ENCODE measurements around the gene TXNL4B.
"Not testable (repeated sequence)": the region's sequence is repeated elsewhere in the genome, so short reads cannot be mapped to it uniquely, and the experiment has no call there.

Gene TXNL4B

GRCh38 chr16:72055911-72056310, 37.5 kb downstream of the TXNL4B start:
- Mint-ChIP-seq H3K4me3 (no peak overlapping the region), H3K9me3 (no peaks in the 10 kb centered on the region), H3K36me3 (ENCODE audit: insufficient read depth) (no peaks in the 10 kb centered on the region), H3K4me1 (no peaks in the 10 kb centered on the region), H3K27me3 (no peaks in the 10 kb centered on the region), H3K27ac (ENCODE audit: low read depth) (no peak overlapping the region)
- no peak for ATAC-seq (replicated peaks; ENCODE audit: extremely low read depth, poor library complexity, severe bottlenecking)
- no peak for DNase-seq (ENCODE audit: low spot score in 2 of 2)

GRCh38 chr16:72054254-72054847, 39.1 kb downstream of the TXNL4B start, which contains the start of gene HP:
Gene HP (plus strand): TSS chr16:72054505. CDS start chr16:72054653, 148 bp downstream.
- not testable (repeated sequence) for H3K9me3 Mint-ChIP-seq; H3K27me3 Mint-ChIP-seq; ATAC-seq (replicated peaks; ENCODE audit: extremely low read depth, poor library complexity, severe bottlenecking); H3K4me1 Mint-ChIP-seq; H3K4me3 Mint-ChIP-seq; H3K27ac Mint-ChIP-seq (ENCODE audit: low read depth); DNase-seq (ENCODE audit: low spot score in 2 of 2); H3K36me3 Mint-ChIP-seq (ENCODE audit: insufficient read depth)

- H3K9me3 Mint-ChIP-seq: peaks cover 6% of the 10 kb centered on the region
- no peak overlapping the region for H3K4me3 Mint-ChIP-seq
Observed at GRCh38 chr16:72051818-72052217, 41.6 kb downstream of the TXNL4B start.

GRCh38 chr16:72050769-72051464, 42.5 kb downstream of the TXNL4B start:
- Mint-ChIP-seq H3K36me3 (ENCODE audit: insufficient read depth) (no peaks in the 10 kb centered on the region), H3K9me3 (peaks cover 6% of the 10 kb centered on the region), H3K27ac (ENCODE audit: low read depth) (no peak overlapping the region), H3K4me1 (no peaks in the 10 kb centered on the region), H3K4me3 (no peak overlapping the region), H3K27me3 (no peaks in the 10 kb centered on the region)
- ATAC-seq (replicated peaks; ENCODE audit: extremely low read depth, poor library complexity, severe bottlenecking): no peak
- no peak for DNase-seq (ENCODE audit: low spot score in 2 of 2)

More at GRCh38 chr16:72051818-72052217, 41.6 kb downstream of the TXNL4B start:
- H3K4me1 Mint-ChIP-seq: no peaks in the 10 kb centered on the region
- H3K36me3 Mint-ChIP-seq (ENCODE audit: insufficient read depth): no peaks in the 10 kb centered on the region
- DNase-seq (ENCODE audit: low spot score in 2 of 2): no peak
- no peak for ATAC-seq (replicated peaks; ENCODE audit: extremely low read depth, poor library complexity, severe bottlenecking)
- H3K27me3 Mint-ChIP-seq: no peaks in the 10 kb centered on the region
- H3K27ac Mint-ChIP-seq (ENCODE audit: low read depth): no peak overlapping the region

GRCh38 chr16:72049110-72049509, 44.3 kb downstream of the TXNL4B start:
- no peaks in the 10 kb centered on the region for H3K36me3 Mint-ChIP-seq (ENCODE audit: insufficient read depth)
- no peak overlapping the region for H3K4me3 Mint-ChIP-seq
- H3K9me3 Mint-ChIP-seq: peaks cover 6% of the 10 kb centered on the region
- no peaks in the 10 kb centered on the region for H3K27me3 Mint-ChIP-seq
- DNase-seq (ENCODE audit: low spot score in 2 of 2) (no peak), ATAC-seq (replicated peaks; ENCODE audit: extremely low read depth, poor library complexity, severe bottlenecking) (no peak)
- no peaks in the 10 kb centered on the region for H3K4me1 Mint-ChIP-seq
- no peak overlapping the region for H3K27ac Mint-ChIP-seq (ENCODE audit: low read depth)

- Mint-ChIP-seq H3K27me3 (no peaks in the 10 kb centered on the region), H3K36me3 (ENCODE audit: insufficient read depth) (no peaks in the 10 kb centered on the region), H3K27ac (ENCODE audit: low read depth) (no peak overlapping the region), H3K4me1 (no peaks in the 10 kb centered on the region), H3K9me3 (peaks cover 8% of the 10 kb centered on the region), H3K4me3 (no peak overlapping the region)
- no peak for DNase-seq (ENCODE audit: low spot score in 2 of 2)
- no peak for ATAC-seq (replicated peaks; ENCODE audit: extremely low read depth, poor library complexity, severe bottlenecking)
Observed at GRCh38 chr16:72044825-72045359, 48.5 kb downstream of the TXNL4B start.

GRCh38 chr16:72044296-72044695, 49.1 kb downstream of the TXNL4B start:
- Mint-ChIP-seq H3K4me3 (no peak overlapping the region), H3K36me3 (ENCODE audit: insufficient read depth) (no peaks in the 10 kb centered on the region), H3K27me3 (no peaks in the 10 kb centered on the region), H3K4me1 (no peaks in the 10 kb centered on the region), H3K27ac (ENCODE audit: low read depth) (no peak overlapping the region), H3K9me3 (peaks cover 5% of the 10 kb centered on the region)
- DNase-seq (ENCODE audit: low spot score in 2 of 2) (no peak), ATAC-seq (replicated peaks; ENCODE audit: extremely low read depth, poor library complexity, severe bottlenecking) (no peak)

GRCh38 chr16:72043539-72043938, 49.9 kb downstream of the TXNL4B start:
- ATAC-seq (replicated peaks; ENCODE audit: extremely low read depth, poor library complexity, severe bottlenecking) (no peak), DNase-seq (ENCODE audit: low spot score in 2 of 2) (no peak)
- Mint-ChIP-seq H3K4me1 (no peaks in the 10 kb centered on the region), H3K9me3 (peaks cover 5% of the 10 kb centered on the region), H3K36me3 (ENCODE audit: insufficient read depth) (no peaks in the 10 kb centered on the region), H3K27ac (ENCODE audit: low read depth) (no peak overlapping the region), H3K4me3 (no peak overlapping the region), H3K27me3 (no peaks in the 10 kb centered on the region)

- Mint-ChIP-seq H3K27ac (ENCODE audit: low read depth) (no peak overlapping the region), H3K36me3 (ENCODE audit: insufficient read depth) (no peaks in the 10 kb centered on the region), H3K27me3 (no peaks in the 10 kb centered on the region), H3K4me1 (no peaks in the 10 kb centered on the region), H3K9me3 (peaks cover 5% of the 10 kb centered on the region), H3K4me3 (no peak overlapping the region)
- DNase-seq (ENCODE audit: low spot score in 2 of 2) (no peak), ATAC-seq (replicated peaks; ENCODE audit: extremely low read depth, poor library complexity, severe bottlenecking) (no peak)
Observed at GRCh38 chr16:72043058-72043457, 50.4 kb downstream of the TXNL4B start.

GRCh38 chr16:72042157-72042660, 51.2 kb downstream of the TXNL4B start:
- H3K27me3 Mint-ChIP-seq: no peaks in the 10 kb centered on the region
- H3K4me1 Mint-ChIP-seq: no peaks in the 10 kb centered on the region
- no peak overlapping the region for H3K27ac Mint-ChIP-seq (ENCODE audit: low read depth)
- no peak overlapping the region for H3K4me3 Mint-ChIP-seq
- ATAC-seq (replicated peaks; ENCODE audit: extremely low read depth, poor library complexity, severe bottlenecking): no peak
- H3K9me3 Mint-ChIP-seq: peaks cover 5% of the 10 kb centered on the region
- H3K36me3 Mint-ChIP-seq (ENCODE audit: insufficient read depth): peaks cover under 1% of the 10 kb centered on the region
- no peak for DNase-seq (ENCODE audit: low spot score in 2 of 2)

GRCh38 chr16:72036098-72036497, 57.3 kb downstream of the TXNL4B start:
- H3K27me3 Mint-ChIP-seq: no peaks in the 10 kb centered on the region
- H3K36me3 Mint-ChIP-seq (ENCODE audit: insufficient read depth): peaks cover 3% of the 10 kb centered on the region
- no peaks in the 10 kb centered on the region for H3K4me1 Mint-ChIP-seq
- H3K27ac Mint-ChIP-seq (ENCODE audit: low read depth): no peak overlapping the region
- no peak overlapping the region for H3K4me3 Mint-ChIP-seq
- ATAC-seq (replicated peaks; ENCODE audit: extremely low read depth, poor library complexity, severe bottlenecking) (no peak), DNase-seq (ENCODE audit: low spot score in 2 of 2) (no peak)
- H3K9me3 Mint-ChIP-seq: peaks cover under 1% of the 10 kb centered on the region
